DND-41 (cell line): ENCODE results near the gene KHDC4.

ENCODE experiments used
- EZH2 ChIP-seq: IDR thresholded peaks from 3 replicates; pipeline ENCODE4 v1.6.1; 2012; ENCODE audit warnings: borderline replicate concordance, low read depth, mild to moderate bottlenecking, moderate library complexity, low read length, inconsistent platforms; ENCODE audit not compliant: severe bottlenecking
- TF ChIP-seq, protein P1 (sequence below): IDR thresholded peaks from 2 replicates; pipeline ENCODE4 v1.5.1; 2012; ENCODE audit warnings: borderline replicate concordance, low read length, moderate library complexity, mild to moderate bottlenecking; ENCODE audit not compliant: poor library complexity, severe bottlenecking; ENCODE audit errors: extremely low read depth

DNA sequence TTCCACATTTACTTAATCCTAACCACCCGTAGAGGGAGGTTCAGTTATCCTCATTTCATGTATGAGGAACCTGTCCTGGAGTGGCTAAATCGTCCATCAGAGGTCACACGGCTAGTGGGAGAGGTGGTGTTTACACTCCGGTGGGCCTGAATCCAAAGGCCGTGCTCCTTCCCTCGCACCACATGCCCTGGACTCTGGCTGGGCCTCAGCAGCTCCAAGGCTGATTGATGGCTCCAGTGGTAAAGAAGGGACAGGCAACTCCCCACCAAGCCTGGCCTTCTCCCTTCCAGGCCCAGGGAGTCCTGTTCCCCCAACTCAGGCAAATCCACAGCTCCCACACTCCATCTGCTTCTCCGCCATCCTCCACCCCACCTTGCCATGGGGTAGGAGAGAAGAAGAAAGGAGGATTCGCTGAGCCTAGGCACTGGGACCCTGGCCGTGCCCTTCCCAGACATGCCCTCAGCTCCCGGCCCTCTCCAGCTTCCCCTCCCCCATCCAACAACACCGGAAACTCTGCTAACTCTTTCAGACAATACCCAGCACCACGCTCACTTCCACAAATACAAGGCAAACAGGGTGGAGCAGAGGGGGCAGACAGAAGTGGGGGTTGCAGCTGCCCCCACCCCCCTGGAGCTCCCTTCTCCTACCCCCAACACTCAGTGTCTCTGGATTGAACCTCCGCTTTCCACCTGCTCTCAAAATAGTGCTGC, 33.3 kb upstream of the KHDC4 start:
- no peak for TF ChIP-seq EZH2
- TF ChIP-seq, protein P1, sequence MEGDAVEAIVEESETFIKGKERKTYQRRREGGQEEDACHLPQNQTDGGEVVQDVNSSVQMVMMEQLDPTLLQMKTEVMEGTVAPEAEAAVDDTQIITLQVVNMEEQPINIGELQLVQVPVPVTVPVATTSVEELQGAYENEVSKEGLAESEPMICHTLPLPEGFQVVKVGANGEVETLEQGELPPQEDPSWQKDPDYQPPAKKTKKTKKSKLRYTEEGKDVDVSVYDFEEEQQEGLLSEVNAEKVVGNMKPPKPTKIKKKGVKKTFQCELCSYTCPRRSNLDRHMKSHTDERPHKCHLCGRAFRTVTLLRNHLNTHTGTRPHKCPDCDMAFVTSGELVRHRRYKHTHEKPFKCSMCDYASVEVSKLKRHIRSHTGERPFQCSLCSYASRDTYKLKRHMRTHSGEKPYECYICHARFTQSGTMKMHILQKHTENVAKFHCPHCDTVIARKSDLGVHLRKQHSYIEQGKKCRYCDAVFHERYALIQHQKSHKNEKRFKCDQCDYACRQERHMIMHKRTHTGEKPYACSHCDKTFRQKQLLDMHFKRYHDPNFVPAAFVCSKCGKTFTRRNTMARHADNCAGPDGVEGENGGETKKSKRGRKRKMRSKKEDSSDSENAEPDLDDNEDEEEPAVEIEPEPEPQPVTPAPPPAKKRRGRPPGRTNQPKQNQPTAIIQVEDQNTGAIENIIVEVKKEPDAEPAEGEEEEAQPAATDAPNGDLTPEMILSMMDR, result no peak
